ENCODE measurements around the gene KMT2A. TPM values are rescaled to one million over a fixed set of nuclear protein-coding genes. Genes with fewer than 3 reads are reported as not detected.
"Not testable (repeated sequence)": the region's sequence is repeated elsewhere in the genome, so short reads cannot be mapped to it uniquely, and the experiment has no call there.

KMT2A gene
- total and polyA plus RNA-seq, 2 donors from 2014 or later = 5.6 to 85.1 TPM

DNA sequence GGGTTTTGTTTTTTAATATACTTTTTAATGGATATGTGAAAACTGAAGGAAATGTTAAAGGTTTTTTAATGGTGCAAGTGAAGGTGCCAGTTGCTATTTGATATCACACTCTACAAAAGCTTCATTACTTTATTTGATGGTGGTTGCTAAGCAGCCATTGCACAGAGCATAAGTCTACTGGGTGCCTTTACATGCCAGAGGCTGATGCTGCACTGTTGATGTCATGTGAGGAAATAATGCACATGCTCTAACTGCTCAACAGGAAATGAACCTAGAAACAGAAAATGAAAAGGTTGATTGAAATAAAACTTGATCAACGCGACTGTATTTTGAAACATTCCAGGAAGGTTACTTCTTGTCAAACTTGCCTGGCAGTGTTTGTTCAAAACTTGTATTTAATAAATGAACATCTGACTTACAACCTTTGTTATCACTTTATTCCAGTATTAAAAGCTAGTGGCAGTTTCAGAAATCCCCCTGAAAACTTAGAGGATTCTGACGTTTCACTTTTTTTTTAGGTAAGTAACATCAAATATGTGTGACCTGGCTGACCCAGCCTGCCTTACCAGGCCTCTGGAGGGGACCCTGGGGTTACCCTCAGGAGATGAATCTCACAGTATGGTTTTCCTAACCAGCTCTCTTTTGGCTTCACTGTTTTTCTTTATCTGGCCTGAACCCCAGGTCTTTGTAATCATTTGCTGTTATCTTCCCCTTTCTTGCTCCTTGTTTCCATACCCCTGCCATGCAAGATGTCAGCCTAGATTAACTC is 37.3 kb upstream of the KMT2A start:
- FAIRE-seq (no peak), DNase-seq (no peak)
- intact Hi-C loops (cut with DNase I) = no loop called here
- Histone ChIP-seq H3K4me1 (ENCODE audit: control insufficient read depth in 2 of 3, insufficient read depth in 2 of 3, low read depth in 1 of 3, low read length in 3 of 3) (peaks cover 0 to 4% (median 4%) of the 10 kb centered on the region in 3 donors), H3K4me3 (ENCODE audit: low read length in 3 of 3) (no peak overlapping the region), H3K27me3 (ENCODE audit: control insufficient read depth, insufficient read depth, low read length) (no peaks in the 10 kb centered on the region), H3K9me3 (ENCODE audit: control insufficient read depth in 2 of 3, insufficient read depth in 1 of 3, low read length in 3 of 3) (no peaks in the 10 kb centered on the region), H3K36me3 (ENCODE audit: control insufficient read depth in 2 of 3, insufficient read depth in 3 of 3, low read length in 3 of 3) (peaks cover 0 to 3% (median 2%) of the 10 kb centered on the region in 3 donors), H3K27ac (ENCODE audit: low read depth in 2 of 2, low read length in 2 of 2) (no peak overlapping the region), H3K9ac (ENCODE audit: low read length in 3 of 3) (no peak overlapping the region)
- TF ChIP-seq, protein P1, sequence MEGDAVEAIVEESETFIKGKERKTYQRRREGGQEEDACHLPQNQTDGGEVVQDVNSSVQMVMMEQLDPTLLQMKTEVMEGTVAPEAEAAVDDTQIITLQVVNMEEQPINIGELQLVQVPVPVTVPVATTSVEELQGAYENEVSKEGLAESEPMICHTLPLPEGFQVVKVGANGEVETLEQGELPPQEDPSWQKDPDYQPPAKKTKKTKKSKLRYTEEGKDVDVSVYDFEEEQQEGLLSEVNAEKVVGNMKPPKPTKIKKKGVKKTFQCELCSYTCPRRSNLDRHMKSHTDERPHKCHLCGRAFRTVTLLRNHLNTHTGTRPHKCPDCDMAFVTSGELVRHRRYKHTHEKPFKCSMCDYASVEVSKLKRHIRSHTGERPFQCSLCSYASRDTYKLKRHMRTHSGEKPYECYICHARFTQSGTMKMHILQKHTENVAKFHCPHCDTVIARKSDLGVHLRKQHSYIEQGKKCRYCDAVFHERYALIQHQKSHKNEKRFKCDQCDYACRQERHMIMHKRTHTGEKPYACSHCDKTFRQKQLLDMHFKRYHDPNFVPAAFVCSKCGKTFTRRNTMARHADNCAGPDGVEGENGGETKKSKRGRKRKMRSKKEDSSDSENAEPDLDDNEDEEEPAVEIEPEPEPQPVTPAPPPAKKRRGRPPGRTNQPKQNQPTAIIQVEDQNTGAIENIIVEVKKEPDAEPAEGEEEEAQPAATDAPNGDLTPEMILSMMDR (IDR thresholded peaks at IDR 0.05; ENCODE audit: borderline replicate concordance, extremely low read depth, insufficient read depth) = no peak

DNA sequence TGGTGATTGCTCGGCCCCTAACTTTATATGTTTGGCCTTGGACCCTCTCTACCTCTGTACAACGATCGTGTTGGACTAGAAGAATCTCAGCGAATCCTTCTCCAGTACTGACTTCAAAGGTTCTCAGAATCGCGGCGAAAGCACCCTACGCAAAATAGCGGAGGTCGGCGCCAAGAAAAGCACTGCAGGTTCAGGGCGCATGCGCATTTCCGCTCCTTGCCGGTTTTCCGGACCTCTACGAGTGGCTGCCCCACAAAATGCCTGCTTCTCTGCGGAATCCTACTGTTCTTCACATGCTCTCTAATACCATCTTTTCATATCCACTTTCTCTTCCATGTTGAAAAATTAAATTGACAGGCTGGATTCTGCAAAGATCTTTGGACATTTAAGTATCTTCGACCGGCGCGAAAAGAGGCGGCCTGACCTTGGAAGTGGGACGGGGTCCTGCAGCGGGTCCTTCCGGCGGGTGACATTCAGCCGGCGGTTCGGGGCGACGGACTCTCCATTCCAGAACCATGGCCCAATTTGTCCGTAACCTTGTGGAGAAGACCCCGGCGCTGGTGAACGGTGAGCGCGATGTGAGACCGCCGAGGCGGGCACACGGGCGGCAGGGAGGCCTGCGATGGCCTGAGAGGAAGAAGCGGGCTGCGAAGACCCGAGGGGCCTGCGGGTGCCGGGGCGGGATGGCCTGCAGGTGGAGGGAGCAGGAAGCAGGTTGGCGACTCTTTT is 35.0 kb upstream of the KMT2A start, which contains the start of gene ATP5MG:
TSS of gene ATP5MG (plus strand) at position 456 of the 729 bp plus-strand sequence. CDS start at position 516, 60 bp downstream.
- Histone ChIP-seq H3K4me1 (ENCODE audit: control insufficient read depth in 2 of 3, insufficient read depth in 2 of 3, low read depth in 1 of 3, low read length in 3 of 3) (peaks cover 0 to 6% (median 4%) of the 10 kb centered on the region in 3 donors), H3K9me3 (ENCODE audit: control insufficient read depth in 2 of 3, insufficient read depth in 1 of 3, low read length in 3 of 3) (no peaks in the 10 kb centered on the region), H3K27me3 (ENCODE audit: control insufficient read depth, insufficient read depth, low read length) (no peaks in the 10 kb centered on the region), H3K9ac (ENCODE audit: low read length in 3 of 3) (peak within 1 kb of the TSS; percentile 82 to 95 (median 83)), H3K27ac (ENCODE audit: low read depth in 2 of 2, low read length in 2 of 2) (peak within 1 kb of the TSS; percentile 96 to 98), H3K36me3 (ENCODE audit: control insufficient read depth in 2 of 3, insufficient read depth in 3 of 3, low read length in 3 of 3) (no peaks in the 10 kb centered on the region), H3K4me3 (ENCODE audit: low read length in 3 of 3) (peak within 1 kb of the TSS; percentile 85 to 98 (median 98))
- TF ChIP-seq, protein P1 (IDR thresholded peaks at IDR 0.05; ENCODE audit: borderline replicate concordance, extremely low read depth, insufficient read depth) = peak; percentile 4
- intact Hi-C loops (cut with DNase I) = no loop called here
- DNase-seq (peak; percentile 90 to 97 (median 95)), FAIRE-seq (no peak)

DNA sequence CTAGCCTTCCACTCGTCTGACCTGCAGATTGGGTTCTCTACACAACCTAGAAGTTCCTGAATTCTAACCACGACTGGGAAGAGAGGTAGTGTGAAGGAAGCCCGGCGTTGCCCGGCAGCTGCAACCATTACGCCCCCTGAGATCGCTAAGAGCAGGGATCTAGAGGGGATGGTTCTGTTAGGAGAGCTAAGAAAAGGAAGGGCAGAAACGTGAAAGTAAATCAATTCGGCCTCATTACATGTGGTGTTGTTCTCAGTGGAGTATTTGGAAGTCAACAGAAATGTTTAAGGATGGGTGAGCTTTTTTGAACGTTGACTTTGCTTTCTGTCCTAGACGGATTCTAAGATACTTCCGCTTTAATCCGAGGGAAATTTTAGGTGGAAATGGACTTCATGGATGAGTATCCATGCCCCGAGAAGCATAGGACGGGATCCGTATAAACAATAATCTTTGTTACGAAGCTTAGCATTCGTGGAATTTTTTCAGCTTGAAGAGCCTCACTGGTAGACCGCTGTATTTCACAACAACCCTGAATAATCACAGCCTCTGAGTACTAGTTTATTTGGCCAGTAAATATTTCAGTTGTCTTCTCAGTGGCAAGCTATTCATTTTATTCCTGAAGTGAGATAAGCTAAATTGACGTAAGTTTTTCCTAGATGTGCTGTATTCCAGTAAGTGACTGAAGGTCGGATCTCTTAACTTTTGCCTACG is 34.3 kb upstream of the KMT2A start:
- FAIRE-seq (no peak), DNase-seq (peak in 2 of 5 donors; percentile 9 to 23)
- Histone ChIP-seq H3K4me1 (ENCODE audit: control insufficient read depth in 2 of 3, insufficient read depth in 2 of 3, low read depth in 1 of 3, low read length in 3 of 3) (peaks cover 0 to 6% (median 4%) of the 10 kb centered on the region in 3 donors), H3K4me3 (ENCODE audit: low read length in 3 of 3) (peak overlapping the region; percentile 85 to 98 (median 98)), H3K27me3 (ENCODE audit: control insufficient read depth, insufficient read depth, low read length) (no peaks in the 10 kb centered on the region), H3K36me3 (ENCODE audit: control insufficient read depth in 2 of 3, insufficient read depth in 3 of 3, low read length in 3 of 3) (no peaks in the 10 kb centered on the region), H3K9ac (ENCODE audit: low read length in 3 of 3) (peak overlapping the region; percentile 82 to 95 (median 83)), H3K27ac (ENCODE audit: low read depth in 2 of 2, low read length in 2 of 2) (peak overlapping the region; percentile 96 to 98), H3K9me3 (ENCODE audit: control insufficient read depth in 2 of 3, insufficient read depth in 1 of 3, low read length in 3 of 3) (no peaks in the 10 kb centered on the region)
- TF ChIP-seq, protein P1 (IDR thresholded peaks at IDR 0.05; ENCODE audit: borderline replicate concordance, extremely low read depth, insufficient read depth) = no peak
- intact Hi-C loops (cut with DNase I) = no loop called here

- H3K9ac ChIP-seq (ENCODE audit: low read length in 3 of 3) = peak overlapping the region in 2 of 3 donors; percentile 83 to 95
- H3K4me1 ChIP-seq (ENCODE audit: control insufficient read depth in 2 of 3, insufficient read depth in 2 of 3, low read depth in 1 of 3, low read length in 3 of 3); H3K27me3 ChIP-seq (ENCODE audit: control insufficient read depth, insufficient read depth, low read length); DNase-seq; intact Hi-C loops (cut with DNase I); H3K9me3 ChIP-seq (ENCODE audit: control insufficient read depth in 2 of 3, insufficient read depth in 1 of 3, low read length in 3 of 3); FAIRE-seq; H3K27ac ChIP-seq (ENCODE audit: low read depth in 2 of 2, low read length in 2 of 2); H3K36me3 ChIP-seq (ENCODE audit: control insufficient read depth in 2 of 3, insufficient read depth in 3 of 3, low read length in 3 of 3): not testable (repeated sequence)
- H3K4me3 ChIP-seq (ENCODE audit: low read length in 3 of 3) = peak overlapping the region; percentile 85 to 98 (median 98)
These were observed 33.7 kb upstream of the KMT2A start for GRCh38 chr11:118402594-118402993.
